CD14-positive monocyte (primary cell): ENCODE data around the gene OR2AJ1. TPM values are rescaled to one million over a fixed set of nuclear protein-coding genes. Genes with fewer than 3 reads are reported as not detected.

Experiments used
- DNase-seq, 3 donors: peaks; one replicate each; pipeline ENCODE4 v3.0.0-alpha.2; 2011 to 2022
- H2AFZ ChIP-seq: 2 replicates; pipeline ENCODE4 v1.6.0; 2012; ENCODE audit warnings: mild to moderate bottlenecking, low read depth, low read length, inconsistent platforms; ENCODE audit not compliant: insufficient read depth, poor library complexity, severe bottlenecking
- H3K27ac ChIP-seq, 2 donors: 1 replicate in 1 of 2; 2 replicates in 1 of 2; pipeline ENCODE4 v1.5.1; 2012 to 2013; ENCODE audit warnings: low read length in 2 of 2, control low read depth in 1 of 2, inconsistent platforms in 1 of 2, low read depth in 1 of 2, mild to moderate bottlenecking in 1 of 2
- H3K27me3 ChIP-seq, 2 donors: one replicate each; pipeline versions ENCODE4 v1.6.0 to v1.6.1; 2011 to 2013; ENCODE audit warnings: low read length in 2 of 2; ENCODE audit not compliant: control insufficient read depth in 2 of 2, insufficient read depth in 2 of 2
- H3K36me3 ChIP-seq, 2 donors: replicated peaks in 1 of 2; 1 replicate in 1 of 2; 2 replicates in 1 of 2; pipeline versions ENCODE4 v1.5.1 to v1.6.1; 2012 to 2013; ENCODE audit warnings: low read length in 2 of 2, control low read depth in 1 of 2, inconsistent platforms in 1 of 2, mild to moderate bottlenecking in 1 of 2; ENCODE audit not compliant: insufficient read depth in 2 of 2, control insufficient read depth in 1 of 2
- H3K4me1 ChIP-seq, 2 donors: 1 replicate in 1 of 2; 2 replicates in 1 of 2; pipeline versions ENCODE4 v1.5.1 to v1.6.1; 2012 to 2013; ENCODE audit warnings: low read length in 2 of 2, control low read depth in 1 of 2, inconsistent platforms in 1 of 2, mild to moderate bottlenecking in 1 of 2, moderate library complexity in 1 of 2; ENCODE audit not compliant: insufficient read depth in 2 of 2, control insufficient read depth in 1 of 2
- H3K4me2 ChIP-seq: replicated peaks from 2 replicates; pipeline ENCODE3; 2012; ENCODE audit warnings: low read length, moderate library complexity, mild to moderate bottlenecking; ENCODE audit not compliant: poor library complexity, severe bottlenecking; ENCODE audit errors: extremely low read depth
- H3K4me3 ChIP-seq, 3 experiments: fragments of 200-600 bp in 1 of 3; sonication (generic) in 1 of 3; replicated peaks in 1 of 3; 1 replicate in 2 of 3; 2 replicates in 1 of 3; pipeline ENCODE4 v1.5.1; 2011 to 2013; ENCODE audit warnings: low read length in 3 of 3, mild to moderate bottlenecking in 3 of 3, control low read depth in 2 of 3, low read depth in 2 of 3, inconsistent platforms in 1 of 3, moderate library complexity in 1 of 3
- H3K79me2 ChIP-seq: 2 replicates; pipeline ENCODE4 v1.6.0; 2012; ENCODE audit warnings: mild to moderate bottlenecking, control low read depth, inconsistent platforms, low read length, moderate library complexity; ENCODE audit not compliant: insufficient read depth
- H3K9ac ChIP-seq: 2 replicates; pipeline ENCODE4 v1.6.0; 2017; ENCODE audit warnings: low read length, mild to moderate bottlenecking; ENCODE audit not compliant: insufficient read depth, poor library complexity, severe bottlenecking
- H3K9me3 ChIP-seq, 2 donors: replicated peaks in 1 of 2; 1 replicate in 1 of 2; 2 replicates in 1 of 2; pipeline versions ENCODE4 v1.5.1 to v1.6.1; 2012 to 2013; ENCODE audit warnings: low read length in 2 of 2, control low read depth in 1 of 2; ENCODE audit not compliant: control insufficient read depth in 1 of 2, insufficient read depth in 1 of 2
- H4K20me1 ChIP-seq: 2 replicates; pipeline ENCODE4 v1.6.0; 2012; ENCODE audit warnings: mild to moderate bottlenecking, low read length, control low read depth, moderate library complexity; ENCODE audit not compliant: insufficient read depth
- H3K27ac Mint-ChIP-seq, 7 donors: one replicate each; pipeline ENCODE4 v1.8.0; 2020; ENCODE audit warnings: mild to moderate bottlenecking in 7 of 7, mixed read lengths in 7 of 7, moderate library complexity in 6 of 7, inconsistent platforms in 2 of 7
- H3K27me3 Mint-ChIP-seq, 3 donors: one replicate each; pipeline ENCODE4 v1.8.0; 2021 to 2022; ENCODE audit warnings: low read depth in 3 of 3, mild to moderate bottlenecking in 3 of 3, mixed read lengths in 3 of 3, moderate library complexity in 3 of 3, inconsistent platforms in 1 of 3
- H3K36me3 Mint-ChIP-seq, 2 donors: one replicate each; pipeline ENCODE4 v1.8.0; 2020; ENCODE audit warnings: mixed read lengths in 2 of 2, inconsistent platforms in 1 of 2, mild to moderate bottlenecking in 1 of 2
- H3K4me1 Mint-ChIP-seq: one replicate; pipeline ENCODE4 v1.8.0; 2020; ENCODE audit warnings: mild to moderate bottlenecking, mixed read lengths
- H3K4me3 Mint-ChIP-seq, 2 donors: one replicate each; pipeline ENCODE4 v1.8.0; 2020; ENCODE audit warnings: mild to moderate bottlenecking in 2 of 2, mixed read lengths in 2 of 2, moderate library complexity in 1 of 2
- H3K9me3 Mint-ChIP-seq, 7 donors: one replicate each; pipeline ENCODE4 v1.8.0; 2020 to 2022; ENCODE audit warnings: mixed read lengths in 7 of 7, mild to moderate bottlenecking in 6 of 7, moderate library complexity in 6 of 7, inconsistent platforms in 2 of 7
- CTCF ChIP-seq: fragments of 200-600 bp; IDR thresholded peaks from one replicate; pipeline ENCODE4 v1.8.0; 2022; ENCODE audit warnings: antibody characterized with exemption, mild to moderate bottlenecking
- WGBS: methylation state at CpG from one replicate; pipeline ENCODE4 v1.1.5; 2013; ENCODE audit warnings: missing lambda C conversion rate; ENCODE audit not compliant: insufficient coverage; 5-methylcytosine and 5-hydroxymethylcytosine counted together
- intact Hi-C, 2 donors: fragments of 100-400 bp; cut with micrococcal nuclease; formaldehyde crosslinking; loops; one replicate each; pipeline versions ENCODE4 v1.15.0 to v1.15.1; 2023
- polyA plus RNA-seq, 3 donors: library from polyadenylated mRNA; depleted of rRNA in 1 of 3; unstranded in 2 of 3; stranded (reverse) in 1 of 3; fragments of 300-500 nt in 2 of 3; fragments of >200 nt in 1 of 3; fragmentation: Illumina TruSeq in 2 of 3; gene quantifications; 1 replicate in 2 of 3; 2 replicates in 1 of 3; pipeline ENCODE4 v1.2.3, GENCODE V29; 2012 to 2021

OR2AJ1 gene
- polyA plus RNA-seq, 3 donors, result not detected

- intact Hi-C loops, result no loop called here
Observed at GRCh38 chr1:247933989-247934388, 9.3 kb downstream of the OR2AJ1 start.

GRCh38 chr1:247935781-247936180 is 11.1 kb downstream of the OR2AJ1 start:
- Mint-ChIP-seq H3K27me3 (peaks cover 0 to 2% (median 0%) of the 10 kb centered on the region in 3 donors), H3K4me1 (peaks cover 3% of the 10 kb centered on the region), H3K36me3 (no peaks in the 10 kb centered on the region), H3K9me3 (peaks cover 9 to 15% (median 11%) of the 10 kb centered on the region in 7 donors), H3K27ac (peak overlapping the region in 1 of 7 donors; percentile 33), H3K4me3 (no peak overlapping the region)
- intact Hi-C loops, result no loop called here
- no peak overlapping the region for H3K9ac ChIP-seq
- H2AFZ ChIP-seq, result no peak overlapping the region
- H4K20me1 ChIP-seq, result no peaks in the 10 kb centered on the region
- H3K4me3 ChIP-seq, result no peak overlapping the region
- no peak for TF ChIP-seq CTCF
- no peaks in the 10 kb centered on the region for H3K36me3 ChIP-seq
- peaks cover 6% of the 10 kb centered on the region in 2 donors for H3K4me1 ChIP-seq
- H3K27me3 ChIP-seq, result no peaks in the 10 kb centered on the region
- peaks cover 6 to 11% of the 10 kb centered on the region in 2 donors for H3K9me3 ChIP-seq
- H3K79me2 ChIP-seq, result no peaks in the 10 kb centered on the region
- H3K27ac ChIP-seq, result no peak overlapping the region
- 98% methylated on average over 8 of the region's 9 CpGs for WGBS
- DNase-seq, result no peak
- no peak overlapping the region for H3K4me2 ChIP-seq

More at GRCh38 chr1:247933989-247934388, 9.3 kb downstream of the OR2AJ1 start:
- Histone ChIP-seq H2AFZ (no peak overlapping the region), H4K20me1 (no peaks in the 10 kb centered on the region), H3K36me3 (no peaks in the 10 kb centered on the region), H3K9ac (no peak overlapping the region), H3K27me3 (no peaks in the 10 kb centered on the region), H3K4me3 (no peak overlapping the region), H3K9me3 (peaks cover 6 to 11% of the 10 kb centered on the region in 2 donors), H3K27ac (no peak overlapping the region), H3K79me2 (no peaks in the 10 kb centered on the region), H3K4me2 (no peak overlapping the region), H3K4me1 (peaks cover 6% of the 10 kb centered on the region in 2 donors)
- WGBS, result 98% methylated on average over 6 of the region's 8 CpGs
- no peak for DNase-seq
- Mint-ChIP-seq H3K27me3 (peaks cover 0 to 2% (median 0%) of the 10 kb centered on the region in 3 donors), H3K4me1 (peaks cover 3% of the 10 kb centered on the region), H3K4me3 (no peak overlapping the region), H3K36me3 (no peaks in the 10 kb centered on the region), H3K9me3 (peaks cover 9 to 15% (median 11%) of the 10 kb centered on the region in 7 donors), H3K27ac (no peak overlapping the region)
- no peak for TF ChIP-seq CTCF
